GM21786 (cell line): ENCODE results near the gene AUTS2.

ENCODE experiments used
- ATAC-seq: cut with Tn5 transposase; IDR thresholded peaks from one replicate; pipeline ENCODE4 v1.9.1; 2021; ENCODE audit not compliant: unreplicated experiment

AUTS2 gene

DNA sequence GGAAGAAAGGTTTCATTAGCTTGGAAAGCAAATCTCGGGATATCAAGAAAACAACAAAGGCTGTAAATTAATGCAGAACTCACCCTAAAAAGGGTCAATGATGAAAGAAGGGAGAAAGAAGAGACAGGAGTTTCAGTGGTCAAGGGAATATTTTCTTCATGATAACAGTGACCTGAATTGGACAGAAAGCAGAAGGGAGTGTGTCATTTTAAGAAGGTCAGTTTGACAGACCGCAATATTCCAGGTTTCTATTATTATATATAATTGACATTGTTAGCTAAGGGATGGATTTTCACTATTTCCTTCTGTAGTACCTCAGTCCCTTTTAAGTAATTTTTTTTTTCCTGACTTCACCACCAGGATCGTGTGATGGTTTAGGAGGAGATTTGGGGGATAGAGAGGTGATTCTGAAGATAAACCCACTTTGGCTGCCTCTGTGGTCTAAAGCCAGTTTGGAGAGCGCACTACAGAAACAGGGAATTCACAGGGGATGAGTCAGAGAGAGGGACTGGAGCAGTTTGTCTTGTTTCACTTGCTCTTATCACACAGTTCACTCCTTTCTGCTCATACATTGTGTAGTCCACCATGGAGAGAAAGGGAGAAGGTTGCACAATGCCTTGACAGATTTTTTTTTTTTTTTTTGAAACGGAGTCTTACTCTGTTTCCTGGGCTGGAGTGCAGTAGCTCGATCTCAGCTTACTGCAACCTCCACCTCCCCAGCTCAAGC is 417.9 kb downstream of the AUTS2 start:
- ATAC-seq, result no peak

DNA sequence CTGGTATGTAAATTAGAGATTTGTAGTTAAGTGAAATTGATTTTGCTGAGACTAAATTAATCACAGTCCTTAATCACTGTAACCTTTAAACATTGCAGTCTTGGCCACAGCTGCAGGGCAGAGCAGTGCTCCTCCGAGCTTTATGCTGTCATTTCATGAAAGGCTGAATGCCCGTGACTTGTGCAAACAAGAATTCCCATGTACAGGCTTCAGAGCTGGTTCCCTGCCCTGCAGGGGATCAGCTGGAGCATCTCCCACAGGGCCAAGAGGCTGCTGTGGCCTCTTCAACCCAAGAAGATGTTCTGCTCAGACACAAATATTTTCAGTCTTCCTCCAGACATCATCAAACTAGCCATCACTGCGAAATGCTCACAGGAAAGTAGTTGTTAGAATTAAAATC is 419.1 kb downstream of the AUTS2 start:
- no peak for ATAC-seq

DNA sequence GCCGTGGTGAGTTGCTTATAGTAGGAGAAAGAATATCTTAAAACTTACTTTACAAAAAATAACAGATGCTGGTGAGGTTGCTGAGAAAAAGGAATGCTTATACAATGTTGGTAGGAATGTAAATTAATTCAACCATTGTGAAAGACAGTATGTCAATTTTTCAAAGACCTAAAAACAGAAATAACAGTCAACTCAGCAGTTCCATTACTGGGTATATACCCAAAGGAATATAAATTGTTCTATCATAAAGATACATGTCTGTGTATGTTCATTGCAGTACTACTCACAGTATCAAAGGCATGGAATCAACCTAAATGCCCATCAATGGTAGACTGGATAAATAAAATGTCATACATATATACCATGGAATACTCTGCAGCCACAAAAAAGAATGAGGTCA is 420.4 kb downstream of the AUTS2 start:
- ATAC-seq, result no peak

DNA sequence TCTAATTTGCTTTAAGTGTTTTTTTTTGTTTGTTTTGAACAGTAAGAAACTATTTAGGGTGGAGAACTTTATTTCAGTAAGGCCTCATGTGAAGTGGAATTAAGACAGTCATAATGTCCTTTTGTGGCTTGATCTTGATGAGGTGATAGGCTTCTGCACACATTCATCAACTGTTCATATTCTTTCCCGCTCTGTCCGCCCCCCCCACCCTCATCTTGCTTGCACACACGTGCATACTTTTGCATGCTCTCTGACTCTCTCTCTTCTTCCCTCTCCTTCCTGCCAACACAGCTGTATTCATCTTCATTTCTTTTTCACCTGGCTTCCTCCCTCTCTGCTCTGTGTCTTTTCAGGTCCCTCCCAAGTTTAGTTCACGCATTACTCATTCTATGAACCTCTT is 429.6 kb downstream of the AUTS2 start:
- no peak for ATAC-seq

DNA sequence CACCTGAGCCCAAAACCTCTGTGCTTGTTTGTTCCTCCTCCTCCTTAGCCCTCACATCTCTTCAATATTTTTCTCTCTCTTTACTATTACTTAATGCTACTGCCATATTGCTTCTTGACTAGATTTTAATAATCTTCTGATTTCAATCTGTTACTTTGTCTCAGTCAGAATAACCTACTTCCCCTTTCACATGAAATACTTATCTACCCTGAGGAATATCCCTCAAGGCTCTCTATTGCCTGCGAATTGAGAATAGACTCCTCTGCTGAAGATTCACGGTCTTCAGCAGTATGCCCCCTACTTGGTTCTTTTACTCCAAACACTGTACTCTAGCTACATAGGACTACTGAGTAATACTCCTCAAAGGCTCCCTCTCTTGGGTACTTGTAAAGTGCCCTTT is 430.3 kb downstream of the AUTS2 start:
- ATAC-seq, result no peak

DNA sequence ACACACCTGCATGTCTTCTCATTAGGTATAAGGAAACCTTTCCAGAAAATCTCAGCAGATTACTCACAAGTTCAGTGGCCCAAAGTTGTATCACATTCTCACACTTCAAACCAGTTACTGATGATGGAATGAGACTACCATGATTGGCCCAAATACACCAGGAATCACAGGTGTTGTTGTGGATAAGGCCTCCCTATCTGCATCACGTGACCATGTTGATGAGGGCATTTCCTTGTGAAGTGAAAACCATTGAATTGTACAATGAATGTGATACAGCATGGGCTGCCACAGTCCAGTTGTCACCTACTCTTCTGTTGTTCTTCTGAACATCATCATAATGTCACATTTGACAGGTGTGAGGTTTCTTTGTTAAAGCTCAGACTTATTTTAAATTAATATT is 431.7 kb downstream of the AUTS2 start:
- no peak for ATAC-seq

DNA sequence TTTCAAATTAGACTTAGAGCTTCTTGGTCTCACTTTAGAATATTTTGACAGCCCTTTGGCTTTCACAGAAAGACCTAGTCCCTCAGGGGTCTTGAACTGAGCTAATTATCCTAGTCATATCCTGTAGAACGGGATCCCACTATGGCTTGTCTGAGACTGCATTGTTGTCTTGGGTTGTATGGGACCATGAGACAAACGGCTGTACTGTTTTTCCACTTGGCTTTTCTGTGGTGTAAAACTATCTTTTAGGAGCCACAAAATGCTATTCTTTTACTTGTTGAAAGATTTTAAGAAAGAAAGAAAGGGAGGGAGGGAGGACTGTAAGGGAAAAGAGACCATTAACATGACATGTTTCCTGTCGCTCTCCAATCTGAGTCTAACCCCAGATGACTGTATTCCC is 432.5 kb downstream of the AUTS2 start:
- ATAC-seq, result no peak

DNA sequence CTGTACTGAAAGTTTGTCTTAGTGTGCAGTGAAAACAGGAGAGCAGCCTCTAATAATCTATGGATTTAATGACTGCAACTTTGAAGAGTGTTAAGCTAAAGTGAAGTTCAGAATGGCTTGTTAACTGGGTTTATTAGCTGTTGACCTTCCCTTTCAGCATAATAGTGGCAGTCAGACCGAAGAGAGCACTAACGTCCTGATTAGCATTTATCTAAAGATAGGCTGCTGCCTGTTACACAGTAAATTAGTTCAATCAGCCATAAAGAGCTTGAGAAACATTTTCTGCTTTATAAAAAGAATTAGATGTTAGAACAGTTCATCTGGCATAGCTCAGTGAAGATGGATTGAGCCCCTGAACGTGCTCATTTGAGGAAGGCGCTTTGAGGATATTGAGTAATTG is 433.0 kb downstream of the AUTS2 start:
- no peak for ATAC-seq

DNA sequence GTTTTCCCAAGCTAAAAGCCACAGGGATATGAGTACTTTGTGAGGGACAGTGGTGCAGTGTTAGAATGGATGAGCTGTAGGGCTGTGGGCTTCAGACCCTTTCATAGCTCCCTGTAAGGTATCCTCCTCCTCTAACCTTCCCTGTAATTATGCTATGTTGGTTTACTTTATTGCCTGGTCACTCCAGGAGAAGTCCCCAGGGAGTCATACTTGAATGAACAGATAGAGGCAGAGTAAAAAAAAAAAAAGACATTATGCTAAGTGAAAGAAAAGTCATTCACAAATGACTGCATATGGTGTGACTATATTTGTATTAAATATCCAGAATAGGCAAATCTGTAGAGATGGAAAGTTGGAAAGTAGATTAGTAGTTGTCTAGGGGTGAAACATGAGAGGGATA is 434.4 kb downstream of the AUTS2 start:
- no peak for ATAC-seq

DNA sequence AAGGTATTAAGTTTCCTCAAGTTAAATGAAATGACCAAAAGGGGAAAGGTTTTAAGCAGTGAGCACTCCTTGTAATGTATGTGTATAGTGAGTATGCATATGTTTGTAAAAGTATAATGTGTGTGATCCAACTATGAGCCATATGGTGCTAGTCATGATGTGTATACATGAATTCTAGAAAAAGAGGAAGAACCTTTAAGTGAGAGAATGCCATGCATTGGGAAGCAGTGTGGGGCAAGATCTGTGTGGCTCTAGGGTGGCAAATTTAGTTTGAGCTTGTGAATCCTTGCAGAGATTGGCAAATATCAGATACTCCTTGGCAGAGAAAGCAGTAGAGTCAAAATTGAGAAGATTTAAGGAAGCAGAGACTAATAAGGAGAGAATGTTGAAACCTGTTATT is 435.0 kb downstream of the AUTS2 start:
- ATAC-seq, result no peak

DNA sequence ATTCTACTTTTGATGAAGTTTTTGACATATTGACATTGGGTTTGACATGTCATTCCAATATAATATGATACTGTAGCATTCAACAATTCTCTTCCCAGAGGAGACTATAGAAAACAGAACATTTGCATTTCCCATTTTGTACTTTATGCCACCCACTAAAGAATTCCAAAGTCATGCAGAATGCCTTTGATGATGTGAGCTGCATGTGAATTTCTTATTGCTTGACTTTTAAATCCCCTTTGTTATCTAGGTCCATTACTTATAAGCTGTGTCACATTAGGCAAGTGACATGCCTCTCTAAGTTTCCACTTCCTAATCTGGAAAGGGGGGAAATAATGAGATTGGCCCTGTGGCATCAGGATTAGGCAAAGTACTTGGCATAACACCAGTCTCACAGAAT is 436.7 kb downstream of the AUTS2 start:
- no peak for ATAC-seq

DNA sequence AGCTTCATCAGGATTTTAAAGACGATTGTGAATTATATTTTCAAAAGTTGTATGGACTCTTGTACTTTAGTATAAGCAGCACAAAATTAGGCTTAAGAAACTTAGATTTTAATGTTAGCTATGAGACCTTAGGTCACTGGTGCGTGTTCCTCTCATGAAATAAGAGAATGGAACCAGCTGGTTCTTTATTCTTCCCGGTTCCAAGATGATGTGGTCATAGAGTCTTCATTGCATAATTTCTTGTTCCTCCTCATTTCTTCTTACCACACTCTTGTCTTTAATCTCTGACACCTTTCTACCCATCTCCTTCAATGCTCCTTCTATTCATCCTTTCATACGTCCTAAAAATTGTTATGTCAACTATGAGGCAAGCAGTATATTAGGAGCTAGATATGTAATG is 437.2 kb downstream of the AUTS2 start:
- no peak for ATAC-seq

DNA sequence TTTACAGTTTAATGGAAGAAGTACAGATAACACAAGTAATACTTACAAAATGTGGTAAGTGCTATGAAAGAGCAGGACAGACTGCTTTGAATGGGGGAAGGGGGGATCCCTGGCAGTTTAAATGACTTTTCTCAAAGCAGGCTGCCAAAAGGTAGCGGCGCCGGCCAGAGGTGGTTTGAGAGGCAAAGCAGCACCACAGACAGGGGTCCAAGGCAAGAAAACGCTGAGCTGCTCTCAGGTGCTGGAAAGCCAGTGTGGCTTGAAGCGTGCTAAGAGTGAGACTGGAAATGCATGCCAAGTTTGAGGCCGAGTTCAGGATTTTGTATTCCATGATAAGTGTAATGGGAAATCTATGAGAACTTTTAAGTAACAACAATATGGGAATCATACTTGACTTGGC is 437.7 kb downstream of the AUTS2 start:
- no peak for ATAC-seq

DNA sequence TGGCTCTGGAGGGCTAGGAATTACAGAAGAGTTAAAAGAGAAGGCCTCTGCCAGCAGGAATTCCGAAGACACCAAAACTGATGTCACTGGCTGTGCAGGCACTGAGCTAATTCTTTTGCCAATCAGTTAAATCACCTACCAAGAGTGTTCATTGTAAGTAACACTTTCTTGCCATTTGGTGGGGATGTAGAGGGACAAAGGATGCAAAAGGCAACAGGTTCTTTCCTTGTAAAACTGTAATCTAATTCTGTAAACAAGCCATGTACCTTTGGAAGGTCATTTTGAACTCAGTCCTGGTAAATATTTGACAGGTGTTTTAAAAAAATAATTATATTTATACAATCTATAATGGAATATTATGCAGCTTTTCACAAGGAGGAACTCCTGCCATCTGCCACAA is 438.4 kb downstream of the AUTS2 start:
- ATAC-seq, result no peak

DNA sequence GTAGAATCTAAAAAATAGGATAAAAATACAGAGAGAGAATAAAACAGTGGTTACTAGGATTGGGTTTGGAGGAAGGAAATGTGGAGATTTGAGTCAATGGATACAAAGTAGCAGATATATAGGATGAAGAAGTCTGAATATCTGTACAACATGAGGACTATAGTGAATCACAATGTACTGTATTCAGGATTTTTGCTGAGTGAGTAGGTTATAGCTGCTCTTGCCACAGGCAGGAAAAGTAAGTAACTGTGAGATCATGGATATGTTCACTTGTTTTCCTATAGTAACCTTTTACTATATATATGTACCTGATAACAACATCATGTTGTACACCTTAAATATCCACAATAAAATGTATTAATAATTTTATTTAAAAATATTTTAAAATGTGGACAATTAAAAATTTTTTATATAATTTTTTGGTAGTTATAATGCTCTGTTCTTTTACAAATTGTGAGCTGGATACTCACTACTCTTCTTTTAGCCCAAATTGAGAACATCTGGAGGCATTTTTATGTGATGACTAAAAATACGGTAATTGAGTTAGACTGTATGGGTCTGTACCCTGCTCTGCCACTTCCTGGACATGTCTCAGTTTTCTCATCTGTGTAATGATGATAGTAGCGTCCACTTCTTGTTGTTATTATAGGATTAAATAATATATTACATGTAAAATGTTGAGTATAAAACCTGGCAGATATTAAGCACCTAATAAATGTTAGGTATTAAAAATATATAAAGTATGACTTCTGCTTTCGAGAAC is 439.1 kb downstream of the AUTS2 start:
- no peak for ATAC-seq

DNA sequence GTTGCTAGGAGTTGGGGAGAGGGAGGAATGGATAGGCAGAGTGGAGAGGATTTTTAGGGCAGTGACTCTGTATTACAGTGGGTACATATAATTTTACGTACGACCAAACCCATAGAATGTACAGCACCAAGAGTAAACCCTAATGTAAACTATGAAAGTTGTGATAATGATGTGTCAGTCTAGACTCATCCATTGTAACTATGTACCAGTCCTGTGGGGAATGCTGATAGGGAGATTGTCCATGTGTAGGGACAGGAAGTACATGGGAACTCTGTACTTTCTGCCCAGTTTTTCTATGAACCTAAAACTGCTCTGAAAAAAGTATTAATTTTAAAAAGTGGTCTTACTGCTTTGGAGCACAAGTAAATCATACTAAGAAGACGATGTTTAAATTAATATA is 441.8 kb downstream of the AUTS2 start:
- no peak for ATAC-seq

DNA sequence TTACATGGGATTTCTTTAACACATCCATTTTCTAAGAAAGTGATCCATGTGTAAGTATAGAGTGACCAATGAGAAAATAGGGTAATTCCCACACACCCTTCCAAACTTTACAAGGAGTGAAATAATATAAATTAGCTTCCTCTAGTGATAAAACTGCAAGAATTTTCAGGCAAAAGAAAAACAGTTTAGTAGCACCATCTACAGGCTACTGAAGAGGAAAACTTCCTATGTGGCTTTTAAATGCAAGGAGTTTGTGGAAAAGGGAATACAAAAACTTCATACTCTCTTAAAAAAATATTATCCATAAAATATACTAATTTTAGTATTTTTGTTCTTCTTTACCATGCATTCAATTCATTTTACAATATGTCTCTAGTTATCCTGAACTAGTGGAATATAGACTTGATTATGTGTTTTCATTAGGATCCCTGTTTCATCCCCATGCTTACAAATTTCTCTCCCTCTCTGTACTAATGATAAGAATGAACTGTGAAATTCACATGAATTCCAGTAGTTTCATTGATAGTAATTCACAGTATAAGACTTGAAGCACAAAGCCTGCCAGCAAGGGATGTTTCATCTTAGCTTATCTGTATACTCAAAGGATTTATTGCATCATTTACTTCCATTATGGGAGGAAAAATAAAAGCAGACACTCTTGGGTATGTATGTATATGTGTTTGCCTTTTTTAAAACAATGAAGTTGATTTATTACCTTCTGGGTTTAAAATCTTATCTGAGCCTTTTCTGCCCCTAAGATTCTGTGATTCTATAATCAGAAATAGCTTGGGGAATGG is 442.9 kb downstream of the AUTS2 start:
- ATAC-seq, result no peak

DNA sequence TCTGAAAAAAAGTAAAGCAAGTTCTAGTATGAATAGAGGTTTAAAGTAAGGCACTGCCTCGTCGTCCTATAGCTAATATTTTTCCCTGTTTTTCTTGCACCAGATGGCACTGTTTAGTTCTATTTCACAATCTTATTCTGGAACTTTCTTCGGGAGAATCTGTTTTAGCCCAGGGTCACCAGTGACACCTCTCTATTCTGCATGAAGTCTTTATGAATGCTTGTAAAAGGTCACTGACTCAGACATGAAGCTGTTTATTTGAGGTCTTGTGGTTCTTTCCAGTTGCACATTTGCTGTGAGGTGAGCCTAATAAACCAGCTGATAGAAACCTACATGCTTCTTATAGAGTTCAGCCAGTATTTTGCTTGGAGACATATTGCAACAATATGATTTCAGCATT is 444.3 kb downstream of the AUTS2 start:
- ATAC-seq, result no peak

DNA sequence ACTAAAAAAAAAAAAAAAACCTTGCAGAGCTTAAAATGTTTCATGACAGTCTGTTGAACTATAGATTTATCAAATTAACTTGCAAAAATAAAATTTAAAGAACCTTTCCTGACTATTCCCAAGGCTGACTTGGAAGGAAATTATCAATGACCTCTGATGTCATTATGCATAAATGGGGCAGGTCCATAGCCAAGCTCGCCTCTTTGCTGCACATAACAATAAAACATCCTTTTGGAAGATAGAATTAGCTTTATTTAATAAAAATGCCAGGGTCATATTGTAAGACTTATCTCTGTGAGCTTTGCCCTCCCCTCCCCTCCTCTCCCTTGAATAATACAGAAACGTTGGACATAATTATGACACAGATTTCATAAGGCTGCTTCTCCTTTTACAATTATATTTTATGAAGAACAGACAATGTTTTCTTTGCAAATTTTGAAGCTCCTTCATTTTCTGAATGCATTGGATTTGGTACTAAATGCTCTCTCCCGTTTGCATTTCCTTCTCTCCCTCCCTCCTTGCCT is 444.8 kb downstream of the AUTS2 start:
- no peak for ATAC-seq

DNA sequence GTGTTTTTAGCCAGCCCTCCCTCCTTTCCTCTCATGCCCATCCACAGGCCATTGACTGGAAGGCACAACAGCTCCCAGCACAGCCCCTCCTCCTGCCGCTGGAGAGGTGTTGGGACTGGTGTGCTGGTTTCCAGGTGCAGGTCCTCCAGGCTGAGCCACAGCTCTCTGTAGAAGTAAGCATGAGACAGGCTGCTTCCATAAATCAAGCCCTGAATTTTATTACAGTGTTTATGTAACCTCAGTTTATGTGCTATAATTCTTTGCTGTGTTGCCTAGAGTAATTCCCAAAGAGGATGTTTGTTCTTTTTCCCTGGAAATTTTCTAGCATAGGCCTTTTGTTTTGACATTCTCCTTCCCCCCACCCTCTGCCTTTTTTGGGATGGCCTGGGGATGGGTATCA is 445.8 kb downstream of the AUTS2 start:
- no peak for ATAC-seq

DNA sequence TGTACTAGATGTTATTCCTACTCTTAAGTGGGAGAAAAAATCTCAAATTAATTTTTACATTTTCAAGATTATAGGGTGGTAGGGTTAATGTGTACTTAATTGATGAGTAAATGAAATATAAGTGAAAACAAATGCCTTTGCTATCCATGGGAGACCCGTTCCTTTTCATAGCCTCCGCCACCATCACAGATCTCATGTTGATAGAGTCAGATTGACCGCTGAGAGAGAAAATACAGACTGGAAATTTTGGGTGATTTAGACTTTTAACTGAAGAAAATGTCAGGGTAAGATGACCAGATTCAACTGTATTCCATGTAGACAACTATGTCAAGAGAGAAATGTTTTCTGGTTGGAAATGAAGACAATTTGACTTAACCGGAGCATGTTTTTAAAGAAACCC is 446.2 kb downstream of the AUTS2 start:
- ATAC-seq, result no peak

DNA sequence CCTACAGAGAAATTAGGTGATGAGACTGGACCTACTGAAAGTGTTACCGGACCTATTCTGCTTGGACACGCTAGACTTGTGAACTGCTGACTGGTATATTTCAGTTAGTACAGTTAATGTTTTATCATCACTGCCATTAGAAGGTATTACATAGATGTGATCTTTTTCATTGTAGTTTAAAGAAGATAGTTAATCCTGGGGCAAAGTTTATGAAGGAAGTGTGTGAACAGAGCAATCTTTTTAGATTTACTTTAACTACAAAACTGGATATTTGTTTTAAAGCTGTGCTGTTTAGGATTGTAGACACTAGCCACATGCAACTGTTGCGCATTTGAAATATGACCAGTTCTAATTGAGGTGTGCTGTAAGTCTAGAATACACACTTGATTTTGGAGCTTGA is 446.7 kb downstream of the AUTS2 start:
- no peak for ATAC-seq
